ENCODE data around the gene SLC16A7. TPM values are rescaled to one million over a fixed set of nuclear protein-coding genes. Genes with fewer than 3 reads are reported as not detected.

SLC16A7 gene
- total RNA-seq, 4 donors from 2014 or later = 34.7 to 59.4 (median 53.8) TPM

DNA sequence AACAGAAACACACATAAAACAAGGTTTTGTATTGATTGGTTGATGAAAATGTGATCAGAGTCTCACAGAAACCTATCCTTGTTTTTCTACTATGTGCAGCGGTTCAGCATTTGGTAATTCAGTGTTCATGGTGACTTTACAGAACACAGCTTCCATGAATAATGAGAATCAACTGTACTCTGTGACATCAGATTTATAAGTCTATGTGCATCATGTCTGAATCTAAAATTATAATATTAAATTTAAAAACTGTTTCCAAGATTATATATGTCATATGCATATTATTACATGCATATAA lies 104.3 kb downstream of the SLC16A7 start:
- H3K9me3 ChIP-seq = no peaks in the 10 kb centered on the region
- DNase-seq (ENCODE audit: low spot score in 2 of 2) = no peak
- WGBS = 76% methylated on average over 1 of the region's 1 CpG
- no peak overlapping the region for H3K4me3 ChIP-seq
- peaks cover 7% of the 10 kb centered on the region for H3K4me1 ChIP-seq
- H3K27ac ChIP-seq = no peak overlapping the region
- no peaks in the 10 kb centered on the region for H3K36me3 ChIP-seq
- H3K27me3 ChIP-seq = no peaks in the 10 kb centered on the region
- TF ChIP-seq EP300 (IDR thresholded peaks at IDR 0.05) = no peak
- no peak for TF ChIP-seq POLR2AphosphoS5 (IDR thresholded peaks at IDR 0.05)
- TF ChIP-seq POLR2A (IDR thresholded peaks at IDR 0.05) = no peak
- TF ChIP-seq, protein P1, sequence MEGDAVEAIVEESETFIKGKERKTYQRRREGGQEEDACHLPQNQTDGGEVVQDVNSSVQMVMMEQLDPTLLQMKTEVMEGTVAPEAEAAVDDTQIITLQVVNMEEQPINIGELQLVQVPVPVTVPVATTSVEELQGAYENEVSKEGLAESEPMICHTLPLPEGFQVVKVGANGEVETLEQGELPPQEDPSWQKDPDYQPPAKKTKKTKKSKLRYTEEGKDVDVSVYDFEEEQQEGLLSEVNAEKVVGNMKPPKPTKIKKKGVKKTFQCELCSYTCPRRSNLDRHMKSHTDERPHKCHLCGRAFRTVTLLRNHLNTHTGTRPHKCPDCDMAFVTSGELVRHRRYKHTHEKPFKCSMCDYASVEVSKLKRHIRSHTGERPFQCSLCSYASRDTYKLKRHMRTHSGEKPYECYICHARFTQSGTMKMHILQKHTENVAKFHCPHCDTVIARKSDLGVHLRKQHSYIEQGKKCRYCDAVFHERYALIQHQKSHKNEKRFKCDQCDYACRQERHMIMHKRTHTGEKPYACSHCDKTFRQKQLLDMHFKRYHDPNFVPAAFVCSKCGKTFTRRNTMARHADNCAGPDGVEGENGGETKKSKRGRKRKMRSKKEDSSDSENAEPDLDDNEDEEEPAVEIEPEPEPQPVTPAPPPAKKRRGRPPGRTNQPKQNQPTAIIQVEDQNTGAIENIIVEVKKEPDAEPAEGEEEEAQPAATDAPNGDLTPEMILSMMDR (IDR thresholded peaks at IDR 0.05) = no peak

DNA sequence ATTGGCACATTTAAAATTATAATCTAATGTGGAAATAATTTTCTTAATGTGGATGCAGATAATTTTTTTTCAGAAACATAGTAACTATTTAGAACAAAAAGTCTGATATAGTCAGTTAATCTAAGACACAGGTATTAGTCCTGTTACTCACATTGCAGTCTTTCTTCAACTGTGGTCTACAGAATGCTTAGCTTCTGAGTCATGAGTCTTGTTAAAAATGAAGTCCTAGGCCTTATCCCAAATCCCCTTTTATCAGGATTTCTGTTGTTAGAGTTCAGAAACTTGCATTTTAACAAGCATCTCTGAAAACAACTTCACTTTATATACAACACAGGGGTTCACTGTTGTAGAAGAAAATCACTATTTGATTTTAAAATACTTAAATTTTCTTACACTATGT lies 112.2 kb downstream of the SLC16A7 start:
- Histone ChIP-seq H3K9me3 (no peaks in the 10 kb centered on the region), H3K4me1 (no peaks in the 10 kb centered on the region), H3K27ac (no peak overlapping the region), H3K36me3 (no peaks in the 10 kb centered on the region), H3K4me3 (no peak overlapping the region), H3K27me3 (no peaks in the 10 kb centered on the region)
- no peak for DNase-seq (ENCODE audit: low spot score in 2 of 2)
- TF ChIP-seq POLR2A (IDR thresholded peaks at IDR 0.05) (no peak), EP300 (IDR thresholded peaks at IDR 0.05) (no peak), POLR2AphosphoS5 (IDR thresholded peaks at IDR 0.05) (no peak)
- TF ChIP-seq, protein P1 (IDR thresholded peaks at IDR 0.05) = no peak

DNA sequence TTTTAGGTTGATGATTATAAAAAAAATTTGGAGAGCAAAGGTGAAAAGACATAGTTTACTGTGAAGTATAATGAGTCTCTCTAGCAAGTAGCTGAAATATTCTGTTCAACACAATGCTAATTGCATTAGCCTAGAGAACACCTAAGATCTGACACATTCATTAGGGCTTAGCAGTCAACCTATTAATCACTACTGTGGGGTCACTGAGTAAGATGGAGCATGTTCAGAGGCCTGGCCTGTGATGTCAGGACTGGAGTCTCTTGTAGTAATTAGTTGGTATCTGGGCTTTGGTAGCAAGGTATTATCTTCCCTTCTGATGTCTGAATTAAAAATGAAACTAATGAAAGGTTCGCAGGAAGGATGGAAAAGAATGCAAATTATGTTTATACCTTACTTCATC lies 112.7 kb downstream of the SLC16A7 start:
- WGBS = 97% methylated on average over 1 of the region's 1 CpG

DNA sequence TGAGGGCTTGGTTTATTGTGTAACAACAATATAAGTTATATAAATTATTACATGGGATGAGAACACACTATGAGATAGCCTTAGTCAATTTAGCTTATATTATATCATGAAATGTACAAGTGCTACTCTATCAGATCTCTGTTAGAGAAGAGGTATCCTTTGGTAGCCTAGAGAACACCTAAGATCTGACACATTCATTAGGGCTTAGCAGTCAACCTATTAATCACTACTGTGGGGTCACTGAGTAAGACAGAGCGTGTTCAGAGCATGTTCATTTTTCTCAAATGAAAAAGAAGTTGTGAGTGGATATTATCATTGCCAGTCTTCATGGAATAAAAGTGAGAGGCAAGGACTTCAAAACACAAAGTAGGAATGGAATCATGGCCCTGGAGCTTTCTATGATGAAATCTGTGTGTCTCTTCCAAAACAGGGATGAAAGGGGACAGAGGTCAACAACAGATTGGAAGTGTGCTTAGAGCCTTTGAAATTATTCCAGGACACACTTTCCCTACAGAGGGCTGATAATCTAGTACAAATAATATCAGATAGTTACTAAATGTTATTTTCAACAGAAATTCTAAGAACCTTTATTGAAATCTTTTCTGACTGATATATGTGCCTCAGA lies 114.3 kb downstream of the SLC16A7 start:
- Histone ChIP-seq H3K9me3 (no peaks in the 10 kb centered on the region), H3K4me3 (no peak overlapping the region), H3K27me3 (no peaks in the 10 kb centered on the region), H3K27ac (no peak overlapping the region), H3K4me1 (no peaks in the 10 kb centered on the region), H3K36me3 (no peaks in the 10 kb centered on the region)
- WGBS = 0% methylated on average over 1 of the region's 1 CpG
- TF ChIP-seq POLR2A (IDR thresholded peaks at IDR 0.05) (no peak), EP300 (IDR thresholded peaks at IDR 0.05) (no peak), POLR2AphosphoS5 (IDR thresholded peaks at IDR 0.05) (no peak)
- TF ChIP-seq, protein P1 (IDR thresholded peaks at IDR 0.05) = no peak
- no peak for DNase-seq (ENCODE audit: low spot score in 2 of 2)

More for the DNA sequence above, 112.7 kb downstream of the SLC16A7 start:
- Histone ChIP-seq H3K4me3 (no peak overlapping the region), H3K4me1 (no peaks in the 10 kb centered on the region), H3K27ac (no peak overlapping the region), H3K27me3 (no peaks in the 10 kb centered on the region), H3K9me3 (no peaks in the 10 kb centered on the region), H3K36me3 (no peaks in the 10 kb centered on the region)
- TF ChIP-seq EP300 (IDR thresholded peaks at IDR 0.05) (no peak), POLR2AphosphoS5 (IDR thresholded peaks at IDR 0.05) (no peak), POLR2A (IDR thresholded peaks at IDR 0.05) (no peak)
- TF ChIP-seq, protein P1 (IDR thresholded peaks at IDR 0.05) = no peak
- no peak for DNase-seq (ENCODE audit: low spot score in 2 of 2)

DNA sequence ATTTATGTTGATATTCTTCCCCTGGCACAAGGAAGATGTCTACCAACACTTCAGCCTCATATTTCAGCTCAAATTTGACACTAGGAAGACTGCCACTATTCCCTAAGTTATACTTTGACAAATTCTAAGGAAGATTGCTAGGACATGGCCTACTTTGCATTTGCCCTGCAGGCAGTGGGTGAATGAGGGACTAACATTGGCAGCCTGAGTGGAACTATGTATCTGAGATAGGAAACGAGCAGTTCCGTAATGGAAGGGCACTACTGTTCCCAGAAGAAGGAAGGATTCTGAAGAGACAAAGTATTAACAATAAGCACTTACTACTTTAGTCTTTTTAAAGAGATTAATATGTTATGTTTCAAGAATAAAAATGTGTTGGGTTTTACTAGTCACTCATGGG lies 115.1 kb downstream of the SLC16A7 start:
- no peak for TF ChIP-seq POLR2AphosphoS5 (IDR thresholded peaks at IDR 0.05)
- TF ChIP-seq EP300 (IDR thresholded peaks at IDR 0.05) = no peak
- TF ChIP-seq POLR2A (IDR thresholded peaks at IDR 0.05) = no peak
- TF ChIP-seq, protein P1 (IDR thresholded peaks at IDR 0.05) = no peak
- WGBS = 81% methylated on average over 2 of the region's 2 CpGs
- Histone ChIP-seq H3K27ac (no peak overlapping the region), H3K4me1 (no peaks in the 10 kb centered on the region), H3K36me3 (no peaks in the 10 kb centered on the region), H3K27me3 (no peaks in the 10 kb centered on the region), H3K9me3 (no peaks in the 10 kb centered on the region), H3K4me3 (no peak overlapping the region)
- DNase-seq (ENCODE audit: low spot score in 2 of 2) = no peak
